NB4 (cell line): ENCODE measurements around the gene DDX60.

Experiments used
- TF ChIP-seq, protein P1 (sequence below): IDR thresholded peaks from one replicate; pipeline ENCODE4 v1.5.1; 2012; ENCODE audit warnings: low read depth, low read length
- TF ChIP-seq, protein P2 (sequence below): IDR thresholded peaks from 2 replicates; pipeline ENCODE4 v1.6.1; 2011; ENCODE audit warnings: low read depth, low read length

DNA sequence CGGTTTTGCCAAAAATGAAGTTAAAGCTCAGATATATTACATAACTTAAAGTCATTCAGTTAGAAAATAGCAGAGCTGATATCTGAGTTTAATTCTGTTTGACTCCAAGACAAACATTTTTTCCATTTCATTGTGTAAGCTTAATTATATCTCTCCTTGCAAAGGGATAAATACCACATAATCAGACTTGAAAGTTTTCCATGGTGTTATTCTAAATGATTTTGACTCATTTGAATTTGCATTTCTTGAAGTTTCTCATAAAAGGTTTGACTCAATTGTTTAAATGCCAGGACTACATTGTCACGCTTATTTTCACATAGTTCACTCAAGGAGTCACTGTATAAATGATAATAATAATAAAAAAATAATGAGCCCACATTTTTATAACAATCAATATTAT, 39.4 kb upstream of the DDX60 start:
- TF ChIP-seq, protein P1, sequence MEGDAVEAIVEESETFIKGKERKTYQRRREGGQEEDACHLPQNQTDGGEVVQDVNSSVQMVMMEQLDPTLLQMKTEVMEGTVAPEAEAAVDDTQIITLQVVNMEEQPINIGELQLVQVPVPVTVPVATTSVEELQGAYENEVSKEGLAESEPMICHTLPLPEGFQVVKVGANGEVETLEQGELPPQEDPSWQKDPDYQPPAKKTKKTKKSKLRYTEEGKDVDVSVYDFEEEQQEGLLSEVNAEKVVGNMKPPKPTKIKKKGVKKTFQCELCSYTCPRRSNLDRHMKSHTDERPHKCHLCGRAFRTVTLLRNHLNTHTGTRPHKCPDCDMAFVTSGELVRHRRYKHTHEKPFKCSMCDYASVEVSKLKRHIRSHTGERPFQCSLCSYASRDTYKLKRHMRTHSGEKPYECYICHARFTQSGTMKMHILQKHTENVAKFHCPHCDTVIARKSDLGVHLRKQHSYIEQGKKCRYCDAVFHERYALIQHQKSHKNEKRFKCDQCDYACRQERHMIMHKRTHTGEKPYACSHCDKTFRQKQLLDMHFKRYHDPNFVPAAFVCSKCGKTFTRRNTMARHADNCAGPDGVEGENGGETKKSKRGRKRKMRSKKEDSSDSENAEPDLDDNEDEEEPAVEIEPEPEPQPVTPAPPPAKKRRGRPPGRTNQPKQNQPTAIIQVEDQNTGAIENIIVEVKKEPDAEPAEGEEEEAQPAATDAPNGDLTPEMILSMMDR = no peak
- TF ChIP-seq, protein P2, sequence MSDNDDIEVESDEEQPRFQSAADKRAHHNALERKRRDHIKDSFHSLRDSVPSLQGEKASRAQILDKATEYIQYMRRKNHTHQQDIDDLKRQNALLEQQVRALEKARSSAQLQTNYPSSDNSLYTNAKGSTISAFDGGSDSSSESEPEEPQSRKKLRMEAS = no peak
